ENCODE measurements around the gene P4HA3. TPM values are rescaled to one million over a fixed set of nuclear protein-coding genes. Genes with fewer than 3 reads are reported as not detected.

The P4HA3 gene
- total and polyA plus RNA-seq, 9 of the 15 experiments (the other 6 are each of a cell fraction or from before 2014, with no cell fraction given) = 0.01 to 0.03 TPM; not detected in 7

- DNase-seq (ENCODE audit: extremely low read depth in 1 of 4, low spot score in 3 of 4) (no peak), ATAC-seq (no peak), FAIRE-seq (no peak)
- Histone ChIP-seq H3K36me3 (ENCODE audit: control insufficient read depth, insufficient read depth, low read length) (no peaks in the 10 kb centered on the region), H3K9ac (ENCODE audit: insufficient read depth in 1 of 2, low read depth in 2 of 2, low read length in 2 of 2) (no peak overlapping the region), H3K79me2 (ENCODE audit: control insufficient read depth, insufficient read depth, low read length) (no peaks in the 10 kb centered on the region), H3K9me1 (ENCODE audit: control insufficient read depth, insufficient read depth, low read length) (no peaks in the 10 kb centered on the region), H3K4me2 (ENCODE audit: insufficient read depth, low read length) (no peak overlapping the region), H4K20me1 (replicated peaks; ENCODE audit: control insufficient read depth, insufficient read depth, low read length) (no peaks in the 10 kb centered on the region), H2AFZ (ENCODE audit: low read depth, low read length) (no peak overlapping the region), H3K4me1 (replicated peaks in 1 of 2; ENCODE audit: control insufficient read depth in 2 of 2, insufficient read depth in 2 of 2, low read length in 2 of 2) (no peaks in the 10 kb centered on the region; a peak in 1 of 5 replicates), H3K27me3 (ENCODE audit: control insufficient read depth in 2 of 2, insufficient read depth in 2 of 2, low read length in 2 of 2) (no peaks in the 10 kb centered on the region), H3K27ac (ENCODE audit: extremely low read depth, low read depth, low read length) (no peak overlapping the region), H3K4me3 (no peak overlapping the region), H3K9me3 (replicated peaks; ENCODE audit: control insufficient read depth, insufficient read depth, low read depth, low read length) (no peaks in the 10 kb centered on the region)
- ChIA-PET CTCF (ENCODE audit: low intra/inter-chr PET ratio) (no interaction called here), POLR2A (no interaction called here)
- 2% methylated on average over 5 of the region's 5 CpGs for WGBS (ENCODE audit: insufficient coverage, low coverage, missing lambda C conversion rate)
- BruUV-seq (replicated peaks) = no TSS peak
- in situ Hi-C loops (cut with MboI) = no loop called here
- intact Hi-C loops (cut with micrococcal nuclease) = no loop called here
- TF ChIP-seq HMG20A (CRISPR knock-in tag; conservative IDR thresholded peaks at IDR 0.05) (no peak), ZNF165 (CRISPR knock-in tag; IDR thresholded peaks at IDR 0.05; ENCODE audit: borderline replicate concordance) (no peak), ZNF507 (tag; conservative IDR thresholded peaks at IDR 0.05) (no peak), ATF1 (CRISPR knock-in tag; IDR thresholded peaks at IDR 0.05) (no peak), ATF1 (tag; IDR thresholded peaks at IDR 0.05) (no peak), PTTG1 (tag; IDR thresholded peaks at IDR 0.05; ENCODE audit: low read depth) (no peak), PRMT5 (CRISPR knock-in tag; IDR thresholded peaks at IDR 0.05) (no peak), YBX1 (IDR thresholded peaks at IDR 0.05) (no peak), RAD51 (IDR thresholded peaks at IDR 0.05; ENCODE audit: borderline replicate concordance, low read depth) (no peak)
- TF ChIP-seq, protein P1, sequence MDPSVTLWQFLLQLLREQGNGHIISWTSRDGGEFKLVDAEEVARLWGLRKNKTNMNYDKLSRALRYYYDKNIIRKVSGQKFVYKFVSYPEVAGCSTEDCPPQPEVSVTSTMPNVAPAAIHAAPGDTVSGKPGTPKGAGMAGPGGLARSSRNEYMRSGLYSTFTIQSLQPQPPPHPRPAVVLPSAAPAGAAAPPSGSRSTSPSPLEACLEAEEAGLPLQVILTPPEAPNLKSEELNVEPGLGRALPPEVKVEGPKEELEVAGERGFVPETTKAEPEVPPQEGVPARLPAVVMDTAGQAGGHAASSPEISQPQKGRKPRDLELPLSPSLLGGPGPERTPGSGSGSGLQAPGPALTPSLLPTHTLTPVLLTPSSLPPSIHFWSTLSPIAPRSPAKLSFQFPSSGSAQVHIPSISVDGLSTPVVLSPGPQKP (CRISPR knock-in tag; IDR thresholded peaks at IDR 0.05) = no peak
- TF ChIP-seq, protein P2, sequence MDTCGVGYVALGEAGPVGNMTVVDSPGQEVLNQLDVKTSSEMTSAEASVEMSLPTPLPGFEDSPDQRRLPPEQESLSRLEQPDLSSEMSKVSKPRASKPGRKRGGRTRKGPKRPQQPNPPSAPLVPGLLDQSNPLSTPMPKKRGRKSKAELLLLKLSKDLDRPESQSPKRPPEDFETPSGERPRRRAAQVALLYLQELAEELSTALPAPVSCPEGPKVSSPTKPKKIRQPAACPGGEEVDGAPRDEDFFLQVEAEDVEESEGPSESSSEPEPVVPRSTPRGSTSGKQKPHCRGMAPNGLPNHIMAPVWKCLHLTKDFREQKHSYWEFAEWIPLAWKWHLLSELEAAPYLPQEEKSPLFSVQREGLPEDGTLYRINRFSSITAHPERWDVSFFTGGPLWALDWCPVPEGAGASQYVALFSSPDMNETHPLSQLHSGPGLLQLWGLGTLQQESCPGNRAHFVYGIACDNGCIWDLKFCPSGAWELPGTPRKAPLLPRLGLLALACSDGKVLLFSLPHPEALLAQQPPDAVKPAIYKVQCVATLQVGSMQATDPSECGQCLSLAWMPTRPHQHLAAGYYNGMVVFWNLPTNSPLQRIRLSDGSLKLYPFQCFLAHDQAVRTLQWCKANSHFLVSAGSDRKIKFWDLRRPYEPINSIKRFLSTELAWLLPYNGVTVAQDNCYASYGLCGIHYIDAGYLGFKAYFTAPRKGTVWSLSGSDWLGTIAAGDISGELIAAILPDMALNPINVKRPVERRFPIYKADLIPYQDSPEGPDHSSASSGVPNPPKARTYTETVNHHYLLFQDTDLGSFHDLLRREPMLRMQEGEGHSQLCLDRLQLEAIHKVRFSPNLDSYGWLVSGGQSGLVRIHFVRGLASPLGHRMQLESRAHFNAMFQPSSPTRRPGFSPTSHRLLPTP (IDR thresholded peaks at IDR 0.05; ENCODE audit: borderline replicate concordance, extremely low read depth, insufficient read length) = no peak
- TF ChIP-seq, protein P3, sequence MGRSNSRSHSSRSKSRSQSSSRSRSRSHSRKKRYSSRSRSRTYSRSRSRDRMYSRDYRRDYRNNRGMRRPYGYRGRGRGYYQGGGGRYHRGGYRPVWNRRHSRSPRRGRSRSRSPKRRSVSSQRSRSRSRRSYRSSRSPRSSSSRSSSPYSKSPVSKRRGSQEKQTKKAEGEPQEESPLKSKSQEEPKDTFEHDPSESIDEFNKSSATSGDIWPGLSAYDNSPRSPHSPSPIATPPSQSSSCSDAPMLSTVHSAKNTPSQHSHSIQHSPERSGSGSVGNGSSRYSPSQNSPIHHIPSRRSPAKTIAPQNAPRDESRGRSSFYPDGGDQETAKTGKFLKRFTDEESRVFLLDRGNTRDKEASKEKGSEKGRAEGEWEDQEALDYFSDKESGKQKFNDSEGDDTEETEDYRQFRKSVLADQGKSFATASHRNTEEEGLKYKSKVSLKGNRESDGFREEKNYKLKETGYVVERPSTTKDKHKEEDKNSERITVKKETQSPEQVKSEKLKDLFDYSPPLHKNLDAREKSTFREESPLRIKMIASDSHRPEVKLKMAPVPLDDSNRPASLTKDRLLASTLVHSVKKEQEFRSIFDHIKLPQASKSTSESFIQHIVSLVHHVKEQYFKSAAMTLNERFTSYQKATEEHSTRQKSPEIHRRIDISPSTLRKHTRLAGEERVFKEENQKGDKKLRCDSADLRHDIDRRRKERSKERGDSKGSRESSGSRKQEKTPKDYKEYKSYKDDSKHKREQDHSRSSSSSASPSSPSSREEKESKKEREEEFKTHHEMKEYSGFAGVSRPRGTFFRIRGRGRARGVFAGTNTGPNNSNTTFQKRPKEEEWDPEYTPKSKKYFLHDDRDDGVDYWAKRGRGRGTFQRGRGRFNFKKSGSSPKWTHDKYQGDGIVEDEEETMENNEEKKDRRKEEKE (IDR thresholded peaks at IDR 0.05; ENCODE audit: borderline replicate concordance in 1 of 2, control insufficient read depth in 1 of 2, low read depth in 2 of 2, low read length in 1 of 2) = no peak
Observed at GRCh38 chr11:74319139-74319816, 7.8 kb upstream of the P4HA3 start.
